GM12878 (cell line): ENCODE results near the gene ATP6V1G1. TPM values are rescaled to one million over a fixed set of nuclear protein-coding genes. Genes with fewer than 3 reads are reported as not detected.

Experiments used
- ATAC-seq: fragments of 200-7000 bp; cut with Tn5 transposase; 3 replicates; pipeline ENCODE4 v1.9.1; 2020; ENCODE audit warnings: mild to moderate bottlenecking, moderate library complexity
- BruUV-seq: library from RNA; stranded (reverse); fragments of 400-500 nt; replicated peaks from 2 replicates; lab custom pipeline; 2021; lab: Mats Ljungman, UMichigan
- CTCF ChIA-PET: fragments of 300-600 bp; sonication (Branson Sonifier 250); formaldehyde crosslinking; extraction: SDS; loops from one replicate; lab custom pipeline; 2021; ENCODE audit warnings: inconsistent platforms; lab: Yijun Ruan, JAX
- POLR2A ChIA-PET: fragments of 350-600 bp; formaldehyde crosslinking; extraction: SDS; loops from one replicate; lab custom pipeline; 2021; ENCODE audit warnings: inconsistent platforms; lab: Charles Lee
- RAD21 ChIA-PET: fragments of 300-600 bp; sonication (Branson Sonifier 250); formaldehyde crosslinking; loops from one replicate; lab custom pipeline; 2023; ENCODE audit warnings: antibody characterized with exemption; ENCODE audit not compliant: unreplicated experiment; lab: Charles Lee
- SMC1A ChIA-PET: fragments of 300-600 bp; sonication (Branson Sonifier 250); formaldehyde crosslinking; loops from one replicate; lab custom pipeline; 2023; ENCODE audit not compliant: unreplicated experiment, uncharacterized antibody; lab: Charles Lee
- DNase-seq: peaks from one replicate; pipeline ENCODE4 v3.0.0-alpha.2; 2011; ENCODE audit warnings: low read depth, low spot score
- FAIRE-seq: peaks from 3 replicates; lab custom pipeline; 2011; peaks lifted over from hg19 to GRCh38; lab: Jason Lieb, UNC
- H2AFZ ChIP-seq: 2 replicates; pipeline ENCODE4 v1.6.0; 2011; ENCODE audit warnings: low read depth, low read length, control low read depth; ENCODE audit not compliant: control insufficient read depth
- H3K27ac ChIP-seq: 2 replicates; pipeline ENCODE4 v1.5.1; 2011; ENCODE audit warnings: control low read depth; ENCODE audit not compliant: control insufficient read depth, insufficient read depth
- H3K27me3 ChIP-seq, 2 experiments: replicated peaks in 1 of 2; 2 replicates each; pipeline versions ENCODE4 v1.6.0 to v1.6.1; 2011; ENCODE audit warnings: low read length in 1 of 2; ENCODE audit not compliant: control insufficient read depth in 2 of 2, insufficient read depth in 2 of 2
- H3K36me3 ChIP-seq, 2 experiments: 2 replicates each; pipeline ENCODE4 v1.5.1; 2011; ENCODE audit warnings: low read length in 1 of 2; ENCODE audit not compliant: control insufficient read depth in 2 of 2, insufficient read depth in 2 of 2
- H3K4me1 ChIP-seq: 2 replicates; pipeline ENCODE4 v1.6.1; 2011; ENCODE audit warnings: mild to moderate bottlenecking, low read length, moderate library complexity, mixed read lengths; ENCODE audit not compliant: control insufficient read depth, insufficient read depth
- H3K4me2 ChIP-seq: 2 replicates; pipeline ENCODE4 v1.6.0; 2011; ENCODE audit warnings: control low read depth; ENCODE audit not compliant: control insufficient read depth, insufficient read depth
- H3K4me3 ChIP-seq: fragments of 200-600 bp; sonication (generic); 2 replicates; pipeline ENCODE4 v1.5.1; 2016
- H3K79me2 ChIP-seq: 2 replicates; pipeline ENCODE4 v1.6.0; 2011; ENCODE audit warnings: low read length; ENCODE audit not compliant: control insufficient read depth, insufficient read depth
- H3K9ac ChIP-seq: 2 replicates; pipeline ENCODE4 v1.8.0; 2011; ENCODE audit warnings: low read length, control low read depth, mixed read lengths; ENCODE audit not compliant: control insufficient read depth, insufficient read depth
- H3K9me3 ChIP-seq: replicated peaks from 3 replicates; pipeline ENCODE4 v1.5.1; 2011; ENCODE audit warnings: mild to moderate bottlenecking, low read length; ENCODE audit not compliant: control insufficient read depth, insufficient read depth
- H4K20me1 ChIP-seq: 2 replicates; pipeline ENCODE4 v1.6.0; 2011; ENCODE audit not compliant: control insufficient read depth, insufficient read depth
- CBFB ChIP-seq: IDR thresholded peaks from 2 replicates; pipeline ENCODE4 v1.6.1; 2016; ENCODE audit warnings: antibody characterized with exemption, low read depth
- CHD1 ChIP-seq: IDR thresholded peaks from 2 replicates; pipeline ENCODE4 v1.6.1; 2012; ENCODE audit warnings: low read depth, low read length, improper control_type of control experiment
- IRF4 ChIP-seq: IDR thresholded peaks from 2 replicates; pipeline ENCODE4 v1.6.1; 2011; ENCODE audit warnings: low read depth, low read length
- KAT2A ChIP-seq: conservative IDR thresholded peaks from 2 replicates; pipeline ENCODE4 v1.6.1; 2011; ENCODE audit warnings: low read depth, low read length; ENCODE audit not compliant: control insufficient read depth
- PAX8 ChIP-seq: fragments of 450-650 bp; IDR thresholded peaks from 2 replicates; pipeline ENCODE4 v1.6.1; 2017; ENCODE audit warnings: mild to moderate bottlenecking, moderate library complexity
- RAD21 ChIP-seq: IDR thresholded peaks from 2 replicates; pipeline ENCODE4 v1.6.1; 2011; ENCODE audit warnings: mild to moderate bottlenecking, low read depth, low read length, moderate library complexity; ENCODE audit not compliant: insufficient read depth
- RUNX3 ChIP-seq: IDR thresholded peaks from 2 replicates; pipeline ENCODE4 v1.6.1; 2012; ENCODE audit warnings: low read length, inconsistent platforms
- SIN3A ChIP-seq: IDR thresholded peaks from 2 replicates; pipeline ENCODE4 v1.6.1; 2012; ENCODE audit warnings: low read depth, low read length, improper control_type of control experiment
- SREBF1 ChIP-seq: IDR thresholded peaks from 2 replicates; pipeline ENCODE4 v1.6.1; 2012; ENCODE audit warnings: mild to moderate bottlenecking, low read length
- TAF1 ChIP-seq: IDR thresholded peaks from 2 replicates; pipeline ENCODE4 v1.6.1; 2011; ENCODE audit warnings: mild to moderate bottlenecking, low read depth, low read length, borderline replicate concordance
- WRNIP1 ChIP-seq: IDR thresholded peaks from 2 replicates; pipeline ENCODE4 v1.6.1; 2011; ENCODE audit warnings: low read depth, low read length, improper control_type of control experiment, borderline replicate concordance
- WGBS: methylation state at CpG from one replicate; pipeline ENCODE4 v1.1.6; 2016; ENCODE audit warnings: low lambda C conversion rate; ENCODE audit not compliant: insufficient replicate concordance, insufficient coverage; ENCODE audit errors: missing lambda C conversion rate; 5-methylcytosine and 5-hydroxymethylcytosine counted together
- in situ Hi-C: fragments of 300-500 bp; cut with MboI; formaldehyde crosslinking; loops from 9 replicates; pipeline ENCODE4 v1.14.3; 2018; ENCODE audit warnings: mixed read lengths
- intact Hi-C: fragments of 100-400 bp; cut with micrococcal nuclease; formaldehyde crosslinking; loops from one replicate; pipeline ENCODE4 v1.14.2; 2022; ENCODE audit not compliant: unreplicated experiment
- polyA plus RNA-seq, 11 experiments: library from polyadenylated mRNA; depleted of rRNA in 4 of 11; unstranded in 6 of 11; stranded (reverse) in 5 of 11; fragments of >200 nt; fragmentation: Nextera tagmentation in 4 of 11; fragmentation: Illumina TruSeq in 1 of 11; extraction: Ambion mirVana in 4 of 11; extraction: Trizol in 1 of 11; gene quantifications; 1 replicate in 1 of 11; 2 replicates in 10 of 11; pipeline versions ENCODE4 v1.2.1 to v1.2.3, GENCODE V29; 2011 to 2016; ENCODE audit warnings: inconsistent platforms in 2 of 11, missing spikeins in 2 of 11, low read depth in 1 of 11
- total RNA-seq, 4 experiments: library from RNA; depleted of rRNA in 3 of 4; stranded (reverse); fragments of >200 nt in 3 of 4; fragmentation: Illumina TruSeq in 1 of 4; extraction: Trizol in 1 of 4; gene quantifications; 2 replicates each; pipeline versions ENCODE4 v1.2.1 to v1.2.3, GENCODE V29; 2013 to 2021
- TF ChIP-seq, protein P1 (sequence below): fragments of 150-350 bp; IDR thresholded peaks from 2 replicates; pipeline ENCODE4 v1.6.1; 2016; ENCODE audit warnings: low read depth, low read length

The ATP6V1G1 gene
- total and polyA plus RNA-seq, 10 of the 15 experiments (the other 5 are each of a cell fraction or from before 2014, with no cell fraction given) = 34.2 to 204 (median 82.5) TPM

DNA sequence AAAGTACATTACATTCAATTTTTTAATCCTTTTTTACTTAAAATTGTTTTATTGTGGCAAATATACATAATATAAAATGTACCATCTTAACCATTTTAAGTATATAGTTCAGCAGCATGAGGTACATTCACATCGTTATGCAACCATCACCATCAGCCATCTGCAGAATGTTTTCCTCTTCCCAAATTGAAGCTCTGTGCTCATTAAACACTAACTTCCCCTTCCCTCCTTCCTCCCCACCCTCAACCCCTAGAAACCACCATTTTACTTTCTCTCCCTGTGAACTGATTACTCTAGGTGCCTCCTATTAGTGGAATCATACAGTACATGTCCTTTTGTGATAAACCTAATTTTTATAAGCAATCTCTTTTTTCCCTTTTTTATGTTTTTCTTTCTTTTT, 54.4 kb downstream of the ATP6V1G1 start:
- H3K9ac ChIP-seq = no peak overlapping the region
- DNase-seq = no peak
- POLR2A ChIA-PET = no interaction called here
- H3K27ac ChIP-seq = no peak overlapping the region
- 59% methylated on average over 1 of the region's 1 CpG for WGBS
- no peak for ATAC-seq
- no TSS peak for BruUV-seq
- no peak for TF ChIP-seq PAX8
- TF ChIP-seq SIN3A = no peak
- SMC1A ChIA-PET = interaction anchor here (3.1 kb wide), 1 partner anchor 11 kb away, joined by 16 read pairs; no protein-coding TSS in a partner anchor
- in situ Hi-C loops (no loop called here), intact Hi-C loops (no loop called here)
- no peaks in the 10 kb centered on the region for H3K9me3 ChIP-seq
- no peak for FAIRE-seq
- H3K36me3 ChIP-seq = peaks cover 21 to 47% of the 10 kb centered on the region in 2 experiments
- H3K79me2 ChIP-seq = no peaks in the 10 kb centered on the region
- no peak overlapping the region for H3K4me2 ChIP-seq
- H3K27me3 ChIP-seq = no peaks in the 10 kb centered on the region
- no peaks in the 10 kb centered on the region for H3K4me1 ChIP-seq
- CTCF ChIA-PET = interaction anchor here (1.8 to 2.0 kb wide), 2 partner anchors 11 to 49 kb away, joined by 11 to 12 read pairs; no protein-coding TSS in a partner anchor
- no peak overlapping the region for H3K4me3 ChIP-seq
- H2AFZ ChIP-seq = no peak overlapping the region
- RAD21 ChIA-PET = no interaction called here
- H4K20me1 ChIP-seq = no peaks in the 10 kb centered on the region

DNA sequence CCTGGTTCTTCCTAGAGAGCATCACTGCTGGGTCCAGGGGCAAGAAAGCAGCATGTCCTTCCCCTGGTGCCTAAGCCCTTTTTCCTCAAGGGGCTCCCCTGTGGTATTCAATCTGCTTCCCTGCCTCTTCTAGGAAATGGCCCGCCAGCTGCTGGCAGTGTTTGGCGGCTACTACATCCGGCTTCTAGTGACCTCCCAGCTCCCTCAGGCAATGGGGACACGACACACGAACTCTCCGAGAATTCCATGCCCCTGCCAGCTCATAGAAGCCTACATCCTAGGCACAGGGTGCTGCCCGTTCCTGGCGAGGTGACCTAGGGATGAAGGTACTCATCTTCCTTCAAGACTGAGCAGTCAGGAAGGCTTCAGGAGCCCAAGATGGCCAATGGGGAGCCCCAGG, 55.4 kb downstream of the ATP6V1G1 start:
- no TSS peak for BruUV-seq
- no peak overlapping the region for H3K4me2 ChIP-seq
- H2AFZ ChIP-seq = no peak overlapping the region
- H4K20me1 ChIP-seq = no peaks in the 10 kb centered on the region
- WGBS = 98% methylated on average over 8 of the region's 8 CpGs
- H3K79me2 ChIP-seq = no peaks in the 10 kb centered on the region
- RAD21 ChIA-PET = interaction anchor here (0.6 kb wide), 1 partner anchor 881 kb away, joined by 3 read pairs; no protein-coding TSS in a partner anchor
- H3K27ac ChIP-seq = no peak overlapping the region
- SMC1A ChIA-PET = interaction anchor here (1.0 to 3.1 kb wide), 3 partner anchors 10 to 237 kb away, joined by 3 to 16 read pairs (median 3); no protein-coding TSS in a partner anchor
- no peaks in the 10 kb centered on the region for H3K4me1 ChIP-seq
- DNase-seq = no peak
- H3K36me3 ChIP-seq = peaks cover 19 to 47% of the 10 kb centered on the region in 2 experiments
- no peak for FAIRE-seq
- H3K27me3 ChIP-seq = no peaks in the 10 kb centered on the region
- H3K4me3 ChIP-seq = no peak overlapping the region
- no peak overlapping the region for H3K9ac ChIP-seq
- intact Hi-C loops (no loop called here), in situ Hi-C loops (no loop called here)
- POLR2A ChIA-PET = no interaction called here
- H3K9me3 ChIP-seq = no peaks in the 10 kb centered on the region
- CTCF ChIA-PET = interaction anchor here (1.8 kb wide), 1 partner anchor 10 kb away, joined by 11 read pairs; no protein-coding TSS in a partner anchor
- no peak for ATAC-seq
- no peak for TF ChIP-seq KAT2A
- TF ChIP-seq SREBF1 = no peak
- TF ChIP-seq WRNIP1 = no peak
- TF ChIP-seq IRF4 = no peak
- TF ChIP-seq CBFB = no peak
- no peak for TF ChIP-seq SIN3A
- no peak for TF ChIP-seq TAF1
- TF ChIP-seq RUNX3 = no peak
- TF ChIP-seq, protein P1, sequence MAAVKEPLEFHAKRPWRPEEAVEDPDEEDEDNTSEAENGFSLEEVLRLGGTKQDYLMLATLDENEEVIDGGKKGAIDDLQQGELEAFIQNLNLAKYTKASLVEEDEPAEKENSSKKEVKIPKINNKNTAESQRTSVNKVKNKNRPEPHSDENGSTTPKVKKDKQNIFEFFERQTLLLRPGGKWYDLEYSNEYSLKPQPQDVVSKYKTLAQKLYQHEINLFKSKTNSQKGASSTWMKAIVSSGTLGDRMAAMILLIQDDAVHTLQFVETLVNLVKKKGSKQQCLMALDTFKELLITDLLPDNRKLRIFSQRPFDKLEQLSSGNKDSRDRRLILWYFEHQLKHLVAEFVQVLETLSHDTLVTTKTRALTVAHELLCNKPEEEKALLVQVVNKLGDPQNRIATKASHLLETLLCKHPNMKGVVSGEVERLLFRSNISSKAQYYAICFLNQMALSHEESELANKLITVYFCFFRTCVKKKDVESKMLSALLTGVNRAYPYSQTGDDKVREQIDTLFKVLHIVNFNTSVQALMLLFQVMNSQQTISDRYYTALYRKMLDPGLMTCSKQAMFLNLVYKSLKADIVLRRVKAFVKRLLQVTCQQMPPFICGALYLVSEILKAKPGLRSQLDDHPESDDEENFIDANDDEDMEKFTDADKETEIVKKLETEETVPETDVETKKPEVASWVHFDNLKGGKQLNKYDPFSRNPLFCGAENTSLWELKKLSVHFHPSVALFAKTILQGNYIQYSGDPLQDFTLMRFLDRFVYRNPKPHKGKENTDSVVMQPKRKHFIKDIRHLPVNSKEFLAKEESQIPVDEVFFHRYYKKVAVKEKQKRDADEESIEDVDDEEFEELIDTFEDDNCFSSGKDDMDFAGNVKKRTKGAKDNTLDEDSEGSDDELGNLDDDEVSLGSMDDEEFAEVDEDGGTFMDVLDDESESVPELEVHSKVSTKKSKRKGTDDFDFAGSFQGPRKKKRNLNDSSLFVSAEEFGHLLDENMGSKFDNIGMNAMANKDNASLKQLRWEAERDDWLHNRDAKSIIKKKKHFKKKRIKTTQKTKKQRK = no peak
- TF ChIP-seq RAD21 = no peak
- no peak for TF ChIP-seq CHD1
